Putamen (tissue), 1 donor: ENCODE measurements around the gene COL26A1.

Experiments used
- DNase-seq: peaks from one replicate; pipeline ENCODE4 v3.0.0-alpha.2; 2016; ENCODE audit warnings: low spot score

The COL26A1 gene

GRCh38 chr7:101575168-101575567 lies 212.5 kb downstream of the COL26A1 start:
- DNase-seq: no peak

- DNase-seq: no peak
Measured at GRCh38 chr7:101575721-101576120, 213.0 kb downstream of the COL26A1 start.

- no peak for DNase-seq
Measured at GRCh38 chr7:101576998-101577397, 214.3 kb downstream of the COL26A1 start.

GRCh38 chr7:101578552-101578951 lies 215.9 kb downstream of the COL26A1 start:
- DNase-seq: no peak

- no peak for DNase-seq
Measured at GRCh38 chr7:101580596-101580995, 217.9 kb downstream of the COL26A1 start.

GRCh38 chr7:101581891-101582290 lies 219.2 kb downstream of the COL26A1 start:
- no peak for DNase-seq

- DNase-seq: no peak
Measured at GRCh38 chr7:101582971-101583370, 220.3 kb downstream of the COL26A1 start.

GRCh38 chr7:101586078-101586905 lies 223.6 kb downstream of the COL26A1 start:
- no peak for DNase-seq

- DNase-seq: no peak
Measured at GRCh38 chr7:101586906-101587677, 224.4 kb downstream of the COL26A1 start.

- no peak for DNase-seq
Measured at GRCh38 chr7:101588131-101588935, 225.7 kb downstream of the COL26A1 start.

GRCh38 chr7:101589052-101589451 lies 226.4 kb downstream of the COL26A1 start:
- DNase-seq: no peak

- DNase-seq: no peak
Measured at GRCh38 chr7:101589976-101590662, 227.4 kb downstream of the COL26A1 start.

GRCh38 chr7:101590663-101591435 lies 228.2 kb downstream of the COL26A1 start:
- no peak for DNase-seq

- no peak for DNase-seq
Measured at GRCh38 chr7:101591504-101591903, 228.8 kb downstream of the COL26A1 start.

- DNase-seq: no peak
Measured at GRCh38 chr7:101593556-101593955, 230.9 kb downstream of the COL26A1 start.

GRCh38 chr7:101594790-101595189 lies 232.1 kb downstream of the COL26A1 start:
- DNase-seq: no peak

- no peak for DNase-seq
Measured at GRCh38 chr7:101595246-101595645, 232.6 kb downstream of the COL26A1 start.

- no peak for DNase-seq
Measured at GRCh38 chr7:101595766-101596537, 233.3 kb downstream of the COL26A1 start.

GRCh38 chr7:101596898-101597297 lies 234.2 kb downstream of the COL26A1 start:
- DNase-seq: no peak

GRCh38 chr7:101597941-101598340 lies 235.3 kb downstream of the COL26A1 start:
- DNase-seq: no peak
